Activated CD4-positive, alpha-beta T cell treated with anti-CD3 and anti-CD28 coated beads, Interleukin-2, amount 50 U/mL, for 1 hour (primary cell): ENCODE measurements around the gene SLC25A45.
A peak's percentile ranks its signal among the peaks of the same experiment; 100 is the strongest.

Experiments
- DNase-seq: peaks from one replicate; pipeline ENCODE4 v3.0.0-alpha.2; 2020

The SLC25A45 gene, protein sequence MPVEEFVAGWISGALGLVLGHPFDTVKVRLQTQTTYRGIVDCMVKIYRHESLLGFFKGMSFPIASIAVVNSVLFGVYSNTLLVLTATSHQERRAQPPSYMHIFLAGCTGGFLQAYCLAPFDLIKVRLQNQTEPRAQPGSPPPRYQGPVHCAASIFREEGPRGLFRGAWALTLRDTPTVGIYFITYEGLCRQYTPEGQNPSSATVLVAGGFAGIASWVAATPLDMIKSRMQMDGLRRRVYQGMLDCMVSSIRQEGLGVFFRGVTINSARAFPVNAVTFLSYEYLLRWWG

DNA sequence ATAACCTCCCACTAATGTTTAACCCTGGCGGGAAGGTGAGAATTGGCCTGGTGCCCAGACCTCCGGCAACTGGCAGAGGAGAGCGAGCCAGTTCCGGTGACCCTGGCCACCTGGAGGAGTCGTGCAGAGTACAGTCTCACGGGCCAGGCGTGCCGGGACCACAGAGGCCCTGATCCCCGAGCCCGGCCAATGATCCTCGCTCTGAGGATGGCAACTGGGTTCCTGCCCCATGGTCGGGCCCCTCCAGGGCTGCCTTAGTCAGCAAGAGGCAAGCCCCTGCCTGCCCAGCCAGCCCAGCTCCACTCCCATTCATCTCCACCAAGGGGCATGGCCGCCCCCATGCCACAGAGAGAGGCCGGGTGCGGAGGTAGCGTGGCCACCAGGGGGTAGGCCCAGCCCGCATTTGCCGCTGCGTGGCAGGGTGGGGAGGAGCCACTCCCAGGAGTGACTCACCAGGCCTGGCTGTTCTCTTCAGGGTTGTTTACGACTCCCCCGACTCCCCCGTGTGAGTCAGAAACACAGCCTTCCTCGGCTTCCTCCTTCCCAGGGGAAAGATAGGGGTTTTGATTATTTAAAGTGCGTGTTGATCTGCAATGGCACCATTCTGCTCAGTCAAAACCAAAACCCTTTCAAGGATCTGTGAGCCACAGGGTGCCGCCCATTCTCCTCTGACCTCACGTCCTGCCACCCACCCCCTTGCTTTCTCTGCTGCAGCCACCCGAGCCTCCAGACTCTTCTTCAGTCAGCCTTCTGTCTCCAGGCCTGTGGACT lies at the start of gene SLC25A45:
Gene SLC25A45 (minus strand): TSS at position 614 of the 771 bp plus-strand sequence. CDS start 695 bp downstream, outside the sequence.
- DNase-seq: peak; percentile 90

GRCh38 chr11:65431451-65432099 lies 49.1 kb upstream of the SLC25A45 start:
- DNase-seq: no peak

- no peak for DNase-seq
Measured at GRCh38 chr11:65430406-65431217, 48.2 kb upstream of the SLC25A45 start.

GRCh38 chr11:65429724-65430405 lies 47.4 kb upstream of the SLC25A45 start:
- peak; percentile 37 for DNase-seq

GRCh38 chr11:65429068-65429681 lies 46.7 kb upstream of the SLC25A45 start:
- no peak for DNase-seq

- DNase-seq: no peak
Measured at GRCh38 chr11:65428578-65429067, 46.2 kb upstream of the SLC25A45 start.

DNA sequence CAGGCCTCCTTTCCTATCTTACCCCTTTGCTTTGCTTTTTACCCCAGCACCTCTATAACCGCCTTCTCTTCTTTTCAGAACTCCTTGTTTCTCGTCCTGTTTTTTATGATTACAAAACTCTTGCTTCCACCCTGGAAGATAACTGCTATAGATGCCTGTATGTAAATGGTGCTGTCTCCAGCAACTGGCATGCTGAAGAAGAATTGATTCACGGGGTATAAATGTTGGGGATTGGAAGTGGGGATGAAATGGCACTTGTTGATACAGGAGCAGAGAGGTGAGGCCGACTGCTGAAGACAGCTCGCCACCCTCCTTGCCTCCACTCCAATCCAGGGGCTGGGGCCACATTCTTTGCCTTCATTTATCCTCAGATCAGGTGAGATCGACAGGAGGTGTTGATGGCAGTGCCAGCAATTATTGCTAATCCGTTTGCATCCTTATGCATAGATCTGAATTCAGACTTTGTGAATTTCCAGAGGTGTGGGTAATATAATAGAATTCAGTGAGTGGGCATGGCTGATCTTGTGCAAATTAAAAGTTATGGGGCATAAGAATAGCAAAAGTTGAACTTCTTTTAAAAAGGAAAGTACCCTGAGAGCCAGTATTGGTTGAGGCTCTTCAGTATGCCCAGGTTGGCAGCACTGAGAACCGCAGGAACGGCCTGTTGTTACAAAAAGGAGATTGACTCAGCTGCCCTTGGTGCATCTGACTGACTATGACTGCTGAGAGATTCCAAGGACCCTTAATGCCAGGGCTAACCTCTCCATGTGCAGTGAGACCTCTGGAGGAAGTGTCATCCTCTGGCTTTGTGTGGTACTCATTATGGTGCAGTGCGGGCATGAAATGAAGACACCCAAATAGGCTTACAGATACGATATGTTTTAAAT lies 45.5 kb upstream of the SLC25A45 start:
- DNase-seq: peak; percentile 34

DNA sequence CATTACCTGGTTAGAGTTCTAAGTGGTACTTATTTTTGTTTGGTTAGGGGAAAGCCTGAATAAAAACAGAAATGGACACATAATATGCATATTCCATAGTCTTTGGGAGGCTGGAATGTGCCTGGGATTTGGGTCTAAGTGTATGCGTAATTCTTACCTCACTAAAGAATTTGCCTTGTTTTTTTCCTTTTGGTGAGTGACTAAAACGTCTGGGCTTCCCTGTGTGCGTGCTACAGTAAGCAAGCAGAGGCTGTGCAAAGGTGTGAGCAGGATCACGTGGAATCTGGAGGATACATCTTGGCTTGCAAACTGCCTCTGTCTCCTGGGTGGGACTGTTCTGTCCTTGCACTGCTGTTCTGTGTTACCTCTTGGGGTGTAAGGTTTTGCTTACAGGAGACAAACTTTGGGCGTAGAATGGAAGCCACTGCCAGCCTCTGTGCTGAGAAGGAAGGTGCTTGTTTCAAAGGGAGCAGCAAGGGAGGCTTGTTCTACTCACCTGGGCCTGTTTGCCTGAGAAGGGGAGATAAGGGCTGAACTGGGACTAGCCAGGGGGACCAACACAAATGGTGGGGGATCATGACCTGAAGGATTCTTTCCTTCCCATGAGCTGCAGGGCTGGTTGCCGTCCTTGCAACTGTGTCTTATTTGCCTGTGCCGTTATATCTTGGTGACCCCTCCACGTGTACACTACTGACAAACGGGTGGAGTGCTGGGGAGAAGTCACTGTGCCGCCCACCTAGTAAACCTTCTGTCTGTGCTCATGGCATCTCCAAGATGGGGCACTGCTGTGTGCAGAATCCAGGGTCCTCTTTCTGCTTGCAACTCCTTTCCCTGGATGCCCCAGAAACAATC lies 44.6 kb upstream of the SLC25A45 start:
- DNase-seq: peak; percentile 50

GRCh38 chr11:65425971-65426838 lies 43.8 kb upstream of the SLC25A45 start:
- no peak for DNase-seq

GRCh38 chr11:65425105-65425970 lies 42.9 kb upstream of the SLC25A45 start:
- peak; percentile 74 for DNase-seq

DNA sequence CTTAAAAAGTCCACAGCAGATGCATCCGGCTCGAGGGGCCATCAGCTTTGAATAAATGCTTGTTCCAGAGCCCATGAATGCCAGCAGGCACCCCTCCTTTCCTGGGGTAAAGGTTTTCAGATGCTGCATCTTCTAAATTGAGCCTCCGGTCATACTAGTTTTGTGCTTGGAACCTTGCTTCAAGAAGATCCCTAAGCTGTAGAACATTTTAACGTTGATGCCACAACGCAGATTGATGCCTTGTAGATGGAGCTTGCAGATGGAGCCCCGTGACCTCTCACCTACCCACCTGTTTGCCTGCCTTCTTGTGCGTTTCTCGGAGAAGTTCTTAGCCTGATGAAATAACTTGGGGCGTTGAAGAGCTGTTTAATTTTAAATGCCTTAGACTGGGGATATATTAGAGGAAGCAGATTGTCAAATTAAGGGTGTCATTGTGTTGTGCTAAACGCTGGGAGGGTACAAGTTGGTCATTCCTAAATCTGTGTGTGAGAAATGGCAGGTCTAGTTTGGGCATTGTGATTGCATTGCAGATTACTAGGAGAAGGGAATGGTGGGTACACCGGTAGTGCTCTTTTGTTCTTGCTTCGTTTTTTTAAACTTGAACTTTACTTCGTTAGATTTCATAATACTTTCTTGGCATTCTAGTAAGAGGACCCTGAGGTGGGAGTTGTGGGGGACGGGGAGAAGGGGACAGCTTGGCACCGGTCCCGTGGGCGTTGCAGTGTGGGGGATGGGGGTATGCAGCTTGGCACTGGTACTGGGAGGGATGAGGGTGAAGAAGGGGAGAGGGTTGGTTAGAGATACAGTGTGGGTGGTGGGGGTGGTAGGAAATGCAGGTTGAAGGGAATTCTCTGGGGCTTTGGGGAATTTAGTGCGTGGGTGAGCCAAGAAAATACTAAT lies 42.0 kb upstream of the SLC25A45 start:
- DNase-seq: peak; percentile 66

DNA sequence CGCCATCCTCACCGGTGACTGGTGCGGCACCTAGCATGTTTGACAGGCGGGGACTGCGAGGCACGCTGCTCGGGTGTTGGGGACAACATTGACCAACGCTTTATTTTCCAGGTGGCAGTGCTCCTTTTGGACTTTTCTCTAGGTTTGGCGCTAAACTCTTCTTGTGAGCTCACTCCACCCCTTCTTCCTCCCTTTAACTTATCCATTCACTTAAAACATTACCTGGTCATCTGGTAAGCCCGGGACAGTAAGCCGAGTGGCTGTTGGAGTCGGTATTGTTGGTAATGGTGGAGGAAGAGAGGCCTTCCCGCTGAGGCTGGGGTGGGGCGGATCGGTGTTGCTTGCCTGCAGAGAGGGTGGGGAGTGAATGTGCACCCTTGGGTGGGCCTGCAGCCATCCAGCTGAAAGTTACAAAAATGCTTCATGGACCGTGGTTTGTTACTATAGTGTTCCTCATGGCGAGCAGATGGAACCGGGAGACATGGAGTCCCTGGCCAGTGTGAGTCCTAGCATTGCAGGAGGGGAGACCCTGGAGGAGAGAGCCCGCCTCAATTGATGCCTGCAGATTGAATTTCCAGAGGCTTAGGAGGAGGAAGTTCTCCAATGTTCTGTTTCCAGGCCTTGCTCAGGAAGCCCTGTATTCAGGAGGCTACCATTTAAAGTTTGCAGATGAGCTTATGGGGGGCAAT lies 41.2 kb upstream of the SLC25A45 start:
- DNase-seq: peak; percentile 41

- peak; percentile 89 for DNase-seq
Measured at GRCh38 chr11:65422633-65423515, 40.4 kb upstream of the SLC25A45 start, which contains the start of gene NEAT1. NEAT1 (plus strand) TSS chr11:65422798.

GRCh38 chr11:65421794-65422632 lies 39.6 kb upstream of the SLC25A45 start:
- peak; percentile 93 for DNase-seq
